CD4-positive, alpha-beta T cell (primary cell): ENCODE data around the gene LZTS3. TPM values are rescaled to one million over a fixed set of nuclear protein-coding genes. Genes with fewer than 3 reads are reported as not detected.

ENCODE experiments used
- ATAC-seq: fragments of 200-7000 bp; cut with Tn5 transposase; one replicate; pipeline ENCODE4 v1.10.0; 2022; ENCODE audit warnings: mild to moderate bottlenecking; ENCODE audit not compliant: poor library complexity
- CTCF ChIA-PET: fragments of 350-600 bp; sonication (Branson Sonifier 250); formaldehyde crosslinking; loops from one replicate; lab custom pipeline; 2021; ENCODE audit warnings: antibody characterized with exemption, inconsistent platforms; lab: Charles Lee
- POLR2A ChIA-PET: fragments of 350-600 bp; sonication (Branson Sonifier 250); formaldehyde crosslinking; loops from one replicate; lab custom pipeline; 2021; ENCODE audit warnings: antibody characterized with exemption, inconsistent platforms; lab: Charles Lee
- DNase-seq, 14 experiments: peaks; one replicate each; pipeline ENCODE4 v3.0.0-alpha.2; 2013 to 2020; ENCODE audit warnings: mixed read lengths in 2 of 14
- H3K27ac ChIP-seq, 2 donors: one replicate each; pipeline versions ENCODE4 v1.5.1 to v1.7.0; 2013; ENCODE audit warnings: low read length in 2 of 2, low read depth in 1 of 2, mild to moderate bottlenecking in 1 of 2
- H3K27me3 ChIP-seq, 2 experiments: 1 replicate in 1 of 2; 2 replicates in 1 of 2; pipeline versions ENCODE4 v1.6.1 to v1.7.0; 2013; ENCODE audit warnings: low read length in 2 of 2, control low read depth in 1 of 2, mild to moderate bottlenecking in 1 of 2, moderate library complexity in 1 of 2; ENCODE audit not compliant: insufficient read depth in 2 of 2, control insufficient read depth in 1 of 2
- H3K36me3 ChIP-seq: one replicate; pipeline ENCODE4 v1.6.1; 2013; ENCODE audit warnings: low read length, control low read depth; ENCODE audit not compliant: insufficient read depth
- H3K4me1 ChIP-seq: one replicate; pipeline ENCODE4 v1.6.1; 2013; ENCODE audit warnings: low read length, control low read depth; ENCODE audit not compliant: insufficient read depth
- H3K4me3 ChIP-seq: one replicate; pipeline ENCODE4 v1.5.1; 2013; ENCODE audit warnings: mild to moderate bottlenecking, low read length, moderate library complexity
- H3K9me3 ChIP-seq, 2 experiments: 1 replicate in 1 of 2; 2 replicates in 1 of 2; pipeline versions ENCODE4 v1.6.1 to v1.7.0; 2013; ENCODE audit warnings: low read length in 2 of 2, mild to moderate bottlenecking in 2 of 2, control low read depth in 1 of 2, moderate library complexity in 1 of 2; ENCODE audit not compliant: control insufficient read depth in 1 of 2, insufficient read depth in 1 of 2
- H3K27ac Mint-ChIP-seq: one replicate; pipeline ENCODE4 v1.8.0; 2020; ENCODE audit warnings: mixed read lengths
- H3K27me3 Mint-ChIP-seq: one replicate; pipeline ENCODE4 v1.8.0; 2021; ENCODE audit warnings: mixed read lengths
- H3K36me3 Mint-ChIP-seq: one replicate; pipeline ENCODE4 v1.8.0; 2021; ENCODE audit warnings: low read depth, mixed read lengths
- H3K4me1 Mint-ChIP-seq: one replicate; pipeline ENCODE4 v1.8.0; 2021; ENCODE audit warnings: low read depth, mixed read lengths
- H3K4me3 Mint-ChIP-seq: one replicate; pipeline ENCODE4 v1.8.0; 2020; ENCODE audit warnings: mild to moderate bottlenecking, mixed read lengths
- H3K9me3 Mint-ChIP-seq: one replicate; pipeline ENCODE4 v1.8.0; 2020; ENCODE audit warnings: mixed read lengths
- CTCF ChIP-seq: fragments of 200-600 bp; IDR thresholded peaks from one replicate; pipeline ENCODE4 v1.8.0; 2022; ENCODE audit warnings: antibody characterized with exemption, mild to moderate bottlenecking
- intact Hi-C, 2 experiments: fragments of 100-400 bp; cut with DNase I in 1 of 2; cut with micrococcal nuclease in 1 of 2; formaldehyde crosslinking; loops; one replicate each; pipeline versions ENCODE4 v1.15.1 to v1.9.0; 2023 to 2025; cut with DNase I, micrococcal nuclease
- total RNA-seq, 174 experiments: library from RNA in 2 of 174; stranded (reverse) in 2 of 174; gene quantifications; one replicate each; pipeline ENCODE4 v1.2.3 and lab custom pipeline; 2021 to 2026

LZTS3 gene
- total RNA-seq, 2 experiments from 2014 or later = 22.2 to 22.4 TPM

GRCh38 chr20:3202965-3203314, 29.6 kb upstream of the LZTS3 start:
- ChIA-PET POLR2A (interaction anchor here (0.8 to 1.5 kb wide), 5 partner anchors 15 to 110 kb away, joined by 3 to 7 read pairs (median 4); partner anchors contain the start of genes FASTKD5 and UBOX5), CTCF (no interaction called here)
- H3K36me3 Mint-ChIP-seq = peaks cover 41% of the 10 kb centered on the region
- Histone ChIP-seq H3K27me3 (no peaks in the 10 kb centered on the region), H3K4me1 (peaks cover 25% of the 10 kb centered on the region), H3K36me3 (peaks cover 26% of the 10 kb centered on the region), H3K4me3 (peak overlapping the region; percentile 99), H3K27ac (peak overlapping the region; percentile 78 to 83), H3K9me3 (no peaks in the 10 kb centered on the region)
- no peaks in the 10 kb centered on the region for H3K27me3 Mint-ChIP-seq
- H3K4me1 Mint-ChIP-seq = peaks cover 26% of the 10 kb centered on the region
- no peak for TF ChIP-seq CTCF
- ATAC-seq (no peak), DNase-seq (no peak)
- H3K9me3 Mint-ChIP-seq = no peaks in the 10 kb centered on the region
- intact Hi-C loops = loop anchor here in 1 of 2 experiments (5.0 to 10.0 kb wide), 2 partner anchors 41 to 158 kb away; partner anchors contain the start of genes GNRH2 and MRPS26
- peak overlapping the region; percentile 96 for H3K4me3 Mint-ChIP-seq
- H3K27ac Mint-ChIP-seq = peak overlapping the region; percentile 92

GRCh38 chr20:3199976-3200755, 26.8 kb upstream of the LZTS3 start:
- Histone ChIP-seq H3K9me3 (no peaks in the 10 kb centered on the region), H3K36me3 (peaks cover 45% of the 10 kb centered on the region), H3K27me3 (no peaks in the 10 kb centered on the region), H3K4me3 (no peak overlapping the region), H3K4me1 (peaks cover 25% of the 10 kb centered on the region), H3K27ac (no peak overlapping the region)
- no peak for TF ChIP-seq CTCF
- no peak overlapping the region for H3K4me3 Mint-ChIP-seq
- no peaks in the 10 kb centered on the region for H3K27me3 Mint-ChIP-seq
- H3K36me3 Mint-ChIP-seq = peaks cover 65% of the 10 kb centered on the region
- ATAC-seq = no peak
- DNase-seq = no peak
- ChIA-PET POLR2A (no interaction called here), CTCF (interaction anchor here (0.9 kb wide), 1 partner anchor 17 kb away, joined by 4 read pairs; no protein-coding TSS in a partner anchor)
- intact Hi-C loops = loop anchor here in 1 of 2 experiments (5.0 to 10.0 kb wide), 2 partner anchors 38 to 155 kb away; partner anchors contain the start of genes GNRH2 and MRPS26
- no peaks in the 10 kb centered on the region for H3K9me3 Mint-ChIP-seq
- peaks cover 32% of the 10 kb centered on the region for H3K4me1 Mint-ChIP-seq
- H3K27ac Mint-ChIP-seq = no peak overlapping the region

- no peak overlapping the region for H3K27ac ChIP-seq
- H3K27ac Mint-ChIP-seq = no peak overlapping the region
- H3K4me3 ChIP-seq = no peak overlapping the region
- no peak overlapping the region for H3K4me3 Mint-ChIP-seq
- ATAC-seq (no peak), DNase-seq (no peak)
- intact Hi-C loops = no loop called here
- H3K9me3 ChIP-seq = no peaks in the 10 kb centered on the region
- TF ChIP-seq CTCF = no peak
- peaks cover 70% of the 10 kb centered on the region for H3K36me3 Mint-ChIP-seq
- no peaks in the 10 kb centered on the region for H3K27me3 ChIP-seq
- POLR2A ChIA-PET = no interaction called here
- CTCF ChIA-PET = no interaction called here
- peaks cover 26% of the 10 kb centered on the region for H3K4me1 Mint-ChIP-seq
- H3K27me3 Mint-ChIP-seq = no peaks in the 10 kb centered on the region
- H3K4me1 ChIP-seq = peaks cover 20% of the 10 kb centered on the region
- H3K9me3 Mint-ChIP-seq = no peaks in the 10 kb centered on the region
- peaks cover 55% of the 10 kb centered on the region for H3K36me3 ChIP-seq
Observed at GRCh38 chr20:3199206-3199605, 25.9 kb upstream of the LZTS3 start.
